Stimulated activated CD4-positive, alpha-beta T cell treated with anti-CD3 and anti-CD28 coated beads, Interleukin-12 subunit alpha, Interleukin-12 subunit beta, amount 100 ng/mL, for 48 hours (primary cell): ENCODE data around the gene P2RX2.

Experiments
- DNase-seq, 3 donors: peaks; one replicate each; pipeline ENCODE4 v3.0.0-alpha.2; 2020; ENCODE audit warnings: low read depth in 2 of 3, low spot score in 1 of 3

Gene P2RX2

GRCh38 chr12:132602572-132603239 lies 15.9 kb upstream of the P2RX2 start:
- no peak for DNase-seq

GRCh38 chr12:132603240-132604150 lies 15.1 kb upstream of the P2RX2 start:
- no peak for DNase-seq

GRCh38 chr12:132604151-132604618 lies 14.4 kb upstream of the P2RX2 start:
- DNase-seq = no peak

GRCh38 chr12:132604668-132605441 lies 13.7 kb upstream of the P2RX2 start:
- DNase-seq = no peak

- DNase-seq = no peak
Observed at GRCh38 chr12:132605892-132606291, 12.7 kb upstream of the P2RX2 start.

- DNase-seq = no peak
Observed at GRCh38 chr12:132606466-132606865, 12.1 kb upstream of the P2RX2 start.

GRCh38 chr12:132606927-132607326 lies 11.6 kb upstream of the P2RX2 start:
- DNase-seq = no peak

GRCh38 chr12:132608231-132609171 lies 10.1 kb upstream of the P2RX2 start:
- DNase-seq = no peak

GRCh38 chr12:132610051-132610759 lies 8.4 kb upstream of the P2RX2 start, which contains the start of gene LRCOL1:
Gene LRCOL1 (minus strand): TSS chr12:132610582. CDS start chr12:132606251, 4,331 bp downstream.
- DNase-seq = no peak

- no peak for DNase-seq
Observed at GRCh38 chr12:132610866-132611602, 7.5 kb upstream of the P2RX2 start.

- DNase-seq = no peak
Observed at GRCh38 chr12:132611620-132612019, 7.0 kb upstream of the P2RX2 start.

- no peak for DNase-seq
Observed at GRCh38 chr12:132614029-132614428, 4.5 kb upstream of the P2RX2 start.

- peak; percentile 65 to 74 (median 73) for DNase-seq
Observed at GRCh38 chr12:132614861-132615578, 3.6 kb upstream of the P2RX2 start.

- no peak for DNase-seq
Observed at GRCh38 chr12:132615579-132616038, 3.0 kb upstream of the P2RX2 start.

- DNase-seq = no peak
Observed at GRCh38 chr12:132617135-132617701, 1.4 kb upstream of the P2RX2 start.

GRCh38 chr12:132617822-132618682 lies 524 bp upstream of the P2RX2 start:
- no peak for DNase-seq

GRCh38 chr12:132619071-132619385 lies 452 bp downstream of the P2RX2 start:
- DNase-seq = no peak
